D721Med (cell line): ENCODE measurements around the gene TTLL6.
"Not testable (repeated sequence)": the region's sequence is repeated elsewhere in the genome, so short reads cannot be mapped to it uniquely, and the experiment has no call there.

Experiments used
- DNase-seq: peaks from one replicate; pipeline ENCODE4 v3.0.0; 2011; ENCODE audit warnings: low spot score; ENCODE audit not compliant: insufficient read length
- FAIRE-seq: peaks from 2 replicates; lab custom pipeline; 2011; peaks lifted over from hg19 to GRCh38; lab: Jason Lieb, UNC
- TF ChIP-seq, protein P1 (sequence below): IDR thresholded peaks from 2 replicates; pipeline ENCODE4 v1.5.1; 2012; ENCODE audit warnings: mild to moderate bottlenecking, control low read depth; ENCODE audit not compliant: insufficient read depth; ENCODE audit errors: missing control alignments

TTLL6 gene

GRCh38 chr17:48721009-48721402 is 96.0 kb downstream of the TTLL6 start:
- TF ChIP-seq, protein P1, sequence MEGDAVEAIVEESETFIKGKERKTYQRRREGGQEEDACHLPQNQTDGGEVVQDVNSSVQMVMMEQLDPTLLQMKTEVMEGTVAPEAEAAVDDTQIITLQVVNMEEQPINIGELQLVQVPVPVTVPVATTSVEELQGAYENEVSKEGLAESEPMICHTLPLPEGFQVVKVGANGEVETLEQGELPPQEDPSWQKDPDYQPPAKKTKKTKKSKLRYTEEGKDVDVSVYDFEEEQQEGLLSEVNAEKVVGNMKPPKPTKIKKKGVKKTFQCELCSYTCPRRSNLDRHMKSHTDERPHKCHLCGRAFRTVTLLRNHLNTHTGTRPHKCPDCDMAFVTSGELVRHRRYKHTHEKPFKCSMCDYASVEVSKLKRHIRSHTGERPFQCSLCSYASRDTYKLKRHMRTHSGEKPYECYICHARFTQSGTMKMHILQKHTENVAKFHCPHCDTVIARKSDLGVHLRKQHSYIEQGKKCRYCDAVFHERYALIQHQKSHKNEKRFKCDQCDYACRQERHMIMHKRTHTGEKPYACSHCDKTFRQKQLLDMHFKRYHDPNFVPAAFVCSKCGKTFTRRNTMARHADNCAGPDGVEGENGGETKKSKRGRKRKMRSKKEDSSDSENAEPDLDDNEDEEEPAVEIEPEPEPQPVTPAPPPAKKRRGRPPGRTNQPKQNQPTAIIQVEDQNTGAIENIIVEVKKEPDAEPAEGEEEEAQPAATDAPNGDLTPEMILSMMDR: no peak
- DNase-seq (no peak), FAIRE-seq (no peak)

DNA sequence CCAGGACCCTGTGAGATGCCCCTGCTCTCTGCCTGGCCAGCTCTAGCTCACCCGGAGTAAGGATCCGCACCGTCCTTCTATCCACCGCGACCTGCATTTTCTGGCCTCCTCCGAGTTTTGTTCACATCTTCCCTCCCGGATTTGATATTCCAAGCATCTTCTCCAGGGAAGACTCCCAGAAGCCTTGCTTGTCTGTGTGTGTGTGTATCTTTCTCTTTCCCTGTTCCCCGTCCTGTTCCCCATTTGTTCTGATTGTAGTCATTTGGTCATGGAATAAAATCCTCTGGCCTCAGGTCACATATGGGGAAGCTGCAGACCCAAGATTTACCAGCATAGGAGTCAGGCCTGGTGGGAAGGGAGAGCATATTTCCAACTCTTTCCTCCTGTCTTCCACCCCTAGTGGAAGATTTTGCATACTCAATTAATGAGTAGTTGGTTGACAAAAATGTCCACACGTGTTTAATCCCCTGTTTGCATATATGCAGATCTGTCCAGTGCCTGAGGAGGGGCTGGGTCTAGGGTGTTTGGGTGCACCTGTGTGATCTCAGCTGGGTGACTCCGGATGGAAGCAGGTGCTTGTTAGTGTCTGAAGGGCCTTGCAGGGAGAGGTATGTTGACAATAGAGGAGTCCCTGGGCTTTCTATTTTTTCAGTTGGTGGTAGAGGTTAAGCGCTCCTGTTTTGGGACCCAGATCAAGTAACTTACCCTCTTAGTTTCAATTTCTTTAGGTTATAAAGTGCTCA is 96.6 kb downstream of the TTLL6 start:
- TF ChIP-seq, protein P1: no peak
- DNase-seq (no peak), FAIRE-seq (no peak)

GRCh38 chr17:48719642-48720265 is 97.3 kb downstream of the TTLL6 start:
- TF ChIP-seq, protein P1: no peak
- FAIRE-seq (no peak), DNase-seq (no peak)

GRCh38 chr17:48718761-48719641 is 98.0 kb downstream of the TTLL6 start:
- TF ChIP-seq, protein P1: no peak
- DNase-seq: no peak
- no peak for FAIRE-seq

DNA sequence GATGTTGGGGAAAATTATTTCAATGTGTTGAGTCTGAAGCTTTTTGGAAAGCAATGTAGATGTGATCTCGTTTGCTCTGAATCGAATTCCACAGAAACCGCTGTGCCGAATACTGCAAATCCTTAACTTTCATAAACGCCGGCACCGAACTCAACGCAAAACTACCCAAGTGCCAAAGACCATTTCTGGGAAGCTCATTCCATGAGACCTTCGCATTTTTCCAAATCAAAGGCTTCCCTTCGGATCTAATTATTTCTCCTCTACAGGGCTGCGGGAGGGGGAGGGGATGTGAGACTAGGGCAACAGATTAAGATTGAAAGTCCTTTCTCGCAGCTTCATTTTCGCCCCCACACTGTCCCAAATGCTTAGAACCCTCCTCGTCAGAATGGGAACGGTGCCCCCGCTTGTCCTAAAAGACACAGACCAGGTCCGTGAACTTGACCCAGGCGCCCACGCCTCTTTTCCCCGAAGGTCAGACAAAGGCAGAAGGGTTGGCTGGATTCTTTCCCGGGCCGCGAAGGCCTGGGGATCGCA is 98.7 kb downstream of the TTLL6 start:
- DNase-seq: no peak
- TF ChIP-seq, protein P1: no peak
- FAIRE-seq: no peak

DNA sequence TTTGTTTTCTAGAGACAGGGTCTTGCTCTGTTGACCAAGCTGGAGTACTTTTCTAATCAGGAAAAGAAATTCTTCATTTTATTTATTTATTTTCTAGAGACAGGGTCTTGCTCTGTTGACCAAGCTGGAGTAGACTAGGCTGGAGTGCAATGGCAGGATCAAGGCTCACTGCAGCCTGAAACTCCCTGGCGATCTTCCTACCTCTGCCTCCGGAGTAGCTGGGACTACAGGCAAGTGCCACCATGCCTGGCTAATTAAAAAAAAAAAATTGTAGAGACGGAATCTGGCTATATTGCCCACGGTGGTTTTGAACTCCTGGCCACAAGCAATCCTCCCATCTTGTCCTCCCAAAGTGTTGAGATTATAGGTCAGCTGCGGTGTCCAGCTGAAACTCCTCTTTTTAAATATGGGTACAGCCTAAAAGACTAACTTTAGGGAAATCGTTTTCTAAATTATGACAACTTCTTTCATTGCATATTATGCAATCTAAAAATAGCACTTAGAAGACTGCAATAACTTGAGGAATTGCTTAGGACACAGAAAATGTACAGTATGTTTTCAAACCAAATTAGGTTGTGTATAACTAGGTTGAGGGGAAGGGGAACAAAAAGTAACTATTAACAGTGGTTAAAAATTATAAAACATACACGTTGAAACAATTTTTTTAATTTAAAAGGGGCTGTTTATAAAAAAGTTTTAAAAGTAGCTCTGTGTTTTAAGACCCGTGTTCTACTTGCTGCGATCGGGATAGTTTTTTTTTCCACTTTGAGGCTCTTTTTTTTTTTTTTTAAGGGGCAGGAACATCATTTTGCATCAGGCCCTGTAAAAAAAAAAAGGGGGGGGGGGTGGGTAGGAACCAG is 99.4 kb downstream of the TTLL6 start:
- TF ChIP-seq, protein P1: no peak
- DNase-seq (no peak), FAIRE-seq (no peak)

- FAIRE-seq, DNase-seq: not testable (repeated sequence)
Observed at GRCh38 chr17:48716549-48716948, 100.5 kb downstream of the TTLL6 start.
